Stimulated activated naive B cell treated with anti-CD40 and anti-IgM and Interleukin-4, amounts not matched to agents 10 μg/mL and 1 μg/mL and 100 μg/mL, for 72 hours (primary cell): ENCODE data around the gene MAPKAP1.
A peak's percentile ranks its signal among the peaks of the same experiment; 100 is the strongest.

Experiments used
- ATAC-seq, 2 donors: fragments of 150-1000 bp; cut with Tn5 transposase; replicated peaks; 2 replicates each; pipeline ENCODE4 v1.10.0; 2021; ENCODE audit warnings: moderate library complexity in 1 of 2
- DNase-seq: peaks from one replicate; pipeline ENCODE4 v3.0.0; 2021
- H3K27ac Mint-ChIP-seq: one replicate; pipeline ENCODE4 v1.8.0; 2022; ENCODE audit warnings: mild to moderate bottlenecking, mixed read lengths
- H3K27me3 Mint-ChIP-seq, 2 donors: one replicate each; pipeline ENCODE4 v1.8.0; 2022; ENCODE audit warnings: mixed read lengths in 2 of 2
- H3K36me3 Mint-ChIP-seq, 2 donors: one replicate each; pipeline ENCODE4 v1.8.0; 2022; ENCODE audit warnings: mixed read lengths in 2 of 2, mild to moderate bottlenecking in 1 of 2
- H3K4me1 Mint-ChIP-seq, 2 donors: one replicate each; pipeline ENCODE4 v1.8.0; 2022; ENCODE audit warnings: mixed read lengths in 2 of 2, mild to moderate bottlenecking in 1 of 2
- H3K4me3 Mint-ChIP-seq, 2 donors: one replicate each; pipeline ENCODE4 v1.8.0; 2022; ENCODE audit warnings: mild to moderate bottlenecking in 2 of 2, mixed read lengths in 2 of 2, moderate library complexity in 1 of 2
- H3K9me3 Mint-ChIP-seq, 2 donors: one replicate each; pipeline ENCODE4 v1.8.0; 2022; ENCODE audit warnings: mixed read lengths in 2 of 2, mild to moderate bottlenecking in 1 of 2

Gene MAPKAP1

DNA sequence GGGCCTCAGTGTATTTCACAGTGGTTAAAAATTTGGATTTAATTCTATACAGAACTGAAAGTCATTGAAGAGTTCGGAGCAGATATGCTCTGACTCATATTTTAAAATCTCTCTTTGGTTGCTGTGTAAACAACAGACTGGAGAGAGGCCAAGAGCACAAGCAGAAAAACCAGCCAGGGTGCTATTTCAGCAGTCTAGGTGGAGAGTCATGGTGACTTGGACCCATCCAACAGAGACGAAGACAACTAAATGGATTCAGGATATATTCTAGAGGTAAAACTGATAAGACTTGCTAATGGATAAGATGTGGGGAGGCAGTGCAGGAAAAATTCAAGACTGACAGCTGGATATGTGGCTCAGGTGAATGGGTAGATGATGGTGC, 168.9 kb downstream of the MAPKAP1 start:
- H3K9me3 Mint-ChIP-seq = no peaks in the 10 kb centered on the region
- DNase-seq = no peak
- no peaks in the 10 kb centered on the region for H3K27me3 Mint-ChIP-seq
- no peak for ATAC-seq
- peaks cover 30 to 42% of the 10 kb centered on the region in 2 donors for H3K36me3 Mint-ChIP-seq
- H3K4me3 Mint-ChIP-seq = no peak overlapping the region
- H3K4me1 Mint-ChIP-seq = peaks cover 12 to 25% of the 10 kb centered on the region in 2 donors
- no peak overlapping the region for H3K27ac Mint-ChIP-seq

DNA sequence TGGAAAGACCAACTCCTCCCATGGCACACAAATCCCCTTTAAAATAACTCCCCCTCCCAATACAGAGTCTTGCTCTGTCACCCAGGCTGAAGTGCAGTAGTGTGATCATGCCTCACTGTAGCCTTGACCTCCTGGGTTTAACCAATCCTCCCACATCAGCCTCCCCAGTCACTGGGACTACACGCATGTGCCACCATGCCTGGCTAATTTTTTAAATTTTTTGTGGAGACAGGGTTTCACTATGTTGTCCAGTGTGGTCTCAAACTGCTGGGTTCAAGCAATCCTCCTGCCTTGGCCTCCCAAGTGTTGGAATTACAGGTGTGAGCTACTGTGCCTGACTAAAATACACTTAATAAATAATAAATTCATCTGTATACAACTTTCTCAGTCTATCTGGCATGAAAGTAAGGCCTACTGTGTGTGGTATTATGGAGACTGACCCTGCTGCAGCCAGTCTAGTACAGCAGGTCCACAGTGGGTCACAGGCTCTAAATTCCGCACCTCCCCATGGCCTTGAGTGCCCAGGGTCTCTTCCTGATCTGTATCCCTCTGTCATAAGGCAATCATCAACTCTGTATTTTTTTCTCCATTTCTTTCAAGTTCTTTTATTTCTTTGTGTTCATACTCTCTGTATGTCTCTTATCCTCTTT, 169.4 kb downstream of the MAPKAP1 start:
- Mint-ChIP-seq H3K4me3 (no peak overlapping the region), H3K27ac (no peak overlapping the region), H3K36me3 (peaks cover 25 to 41% of the 10 kb centered on the region in 2 donors), H3K27me3 (no peaks in the 10 kb centered on the region), H3K4me1 (peaks cover 14 to 27% of the 10 kb centered on the region in 2 donors), H3K9me3 (no peaks in the 10 kb centered on the region)
- no peak for DNase-seq
- no peak for ATAC-seq

DNA sequence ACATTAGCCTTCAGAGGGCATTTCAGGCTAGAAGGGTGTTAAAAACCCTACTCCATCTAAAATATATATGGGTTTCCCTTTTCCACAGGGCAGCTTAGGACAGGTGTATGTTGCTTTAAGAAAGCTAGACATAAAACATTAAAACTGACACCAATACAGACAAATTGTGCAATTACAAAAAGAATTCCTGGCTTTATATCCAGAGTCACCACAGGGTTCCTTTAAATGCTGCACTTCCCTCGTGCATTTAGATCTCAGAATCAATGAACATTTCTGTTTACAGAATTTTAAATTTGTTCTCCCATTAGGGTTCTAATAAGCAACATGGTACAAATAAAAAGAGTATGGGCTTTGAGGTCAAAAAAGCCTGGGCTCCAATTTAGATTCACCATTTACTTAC, 170.2 kb downstream of the MAPKAP1 start:
- Mint-ChIP-seq H3K27me3 (no peaks in the 10 kb centered on the region), H3K27ac (no peak overlapping the region), H3K4me1 (peaks cover 18 to 33% of the 10 kb centered on the region in 2 donors), H3K36me3 (peaks cover 24 to 41% of the 10 kb centered on the region in 2 donors), H3K4me3 (no peak overlapping the region), H3K9me3 (no peaks in the 10 kb centered on the region)
- DNase-seq (no peak), ATAC-seq (no peak)

DNA sequence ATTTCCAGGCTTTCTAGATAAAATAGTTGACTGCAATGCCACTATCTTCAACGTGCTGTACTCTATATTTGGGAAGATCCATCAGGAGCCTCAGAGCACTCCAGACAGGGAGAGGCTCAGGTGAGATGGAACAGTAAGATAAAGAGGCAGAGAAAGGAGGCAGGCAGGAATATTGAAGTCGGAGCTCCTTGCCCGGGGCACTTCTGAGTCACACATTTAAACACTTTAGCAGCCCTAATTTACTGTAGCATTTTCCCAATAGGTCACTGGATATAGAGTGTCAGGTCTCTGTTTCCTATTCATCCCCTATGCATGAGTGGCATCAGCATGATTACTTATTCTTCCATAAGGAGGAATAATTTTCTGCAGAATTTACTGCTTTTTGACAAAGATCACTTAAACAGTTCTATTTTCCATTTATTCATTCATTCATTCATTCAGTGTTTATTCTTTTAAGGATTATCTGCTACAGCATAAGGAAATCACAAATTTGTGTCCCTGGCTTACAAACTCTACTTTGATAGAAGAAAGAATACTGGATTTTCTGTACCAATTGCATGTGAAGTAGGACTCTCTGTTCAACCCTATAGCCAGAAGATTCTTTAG, 170.7 kb downstream of the MAPKAP1 start:
- H3K4me1 Mint-ChIP-seq = peaks cover 19 to 36% of the 10 kb centered on the region in 2 donors

DNA sequence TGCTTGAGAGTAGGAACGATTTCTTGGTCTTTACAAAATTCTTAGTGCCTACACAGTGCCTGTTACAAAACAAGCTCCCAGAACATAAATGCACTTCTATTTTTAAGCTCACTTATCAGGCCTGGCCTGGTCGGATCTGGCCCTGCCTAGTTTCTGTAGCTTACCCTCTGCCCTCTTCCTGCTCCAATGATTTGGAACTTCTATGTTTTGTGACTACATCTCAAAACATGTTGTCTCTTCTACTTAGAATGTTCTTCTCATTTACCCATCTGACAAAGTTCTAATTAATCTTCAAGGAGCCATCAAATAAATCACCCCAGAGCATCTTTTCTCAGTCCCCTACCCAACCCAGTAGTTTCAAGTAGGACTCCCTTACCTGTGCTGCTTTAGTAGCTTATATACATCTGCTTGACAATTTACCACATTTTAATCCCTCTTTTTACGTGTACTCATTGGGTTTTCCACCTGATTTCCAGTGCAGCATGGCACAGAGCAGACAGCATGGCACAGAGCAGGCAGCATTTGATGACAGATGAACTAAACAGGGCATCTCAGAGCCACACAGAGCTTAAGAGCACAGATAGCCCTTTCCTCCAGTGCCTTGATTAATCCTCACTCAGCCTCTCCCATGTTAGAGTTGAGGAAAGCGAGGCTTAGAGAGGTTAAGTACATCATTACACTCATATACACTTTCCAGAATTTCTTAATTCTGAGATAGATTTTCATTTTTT, 171.9 kb downstream of the MAPKAP1 start:
- Mint-ChIP-seq H3K4me3 (no peak overlapping the region), H3K27me3 (no peaks in the 10 kb centered on the region), H3K4me1 (peaks cover 23 to 40% of the 10 kb centered on the region in 2 donors), H3K9me3 (no peaks in the 10 kb centered on the region), H3K36me3 (peaks cover 15 to 27% of the 10 kb centered on the region in 2 donors), H3K27ac (no peak overlapping the region)
- ATAC-seq (no peak), DNase-seq (no peak)

More for the DNA sequence above, 170.7 kb downstream of the MAPKAP1 start:
- Mint-ChIP-seq H3K4me3 (no peak overlapping the region), H3K36me3 (peaks cover 21 to 37% of the 10 kb centered on the region in 2 donors), H3K9me3 (no peaks in the 10 kb centered on the region), H3K27me3 (no peaks in the 10 kb centered on the region), H3K27ac (no peak overlapping the region)
- DNase-seq = no peak
- no peak for ATAC-seq

DNA sequence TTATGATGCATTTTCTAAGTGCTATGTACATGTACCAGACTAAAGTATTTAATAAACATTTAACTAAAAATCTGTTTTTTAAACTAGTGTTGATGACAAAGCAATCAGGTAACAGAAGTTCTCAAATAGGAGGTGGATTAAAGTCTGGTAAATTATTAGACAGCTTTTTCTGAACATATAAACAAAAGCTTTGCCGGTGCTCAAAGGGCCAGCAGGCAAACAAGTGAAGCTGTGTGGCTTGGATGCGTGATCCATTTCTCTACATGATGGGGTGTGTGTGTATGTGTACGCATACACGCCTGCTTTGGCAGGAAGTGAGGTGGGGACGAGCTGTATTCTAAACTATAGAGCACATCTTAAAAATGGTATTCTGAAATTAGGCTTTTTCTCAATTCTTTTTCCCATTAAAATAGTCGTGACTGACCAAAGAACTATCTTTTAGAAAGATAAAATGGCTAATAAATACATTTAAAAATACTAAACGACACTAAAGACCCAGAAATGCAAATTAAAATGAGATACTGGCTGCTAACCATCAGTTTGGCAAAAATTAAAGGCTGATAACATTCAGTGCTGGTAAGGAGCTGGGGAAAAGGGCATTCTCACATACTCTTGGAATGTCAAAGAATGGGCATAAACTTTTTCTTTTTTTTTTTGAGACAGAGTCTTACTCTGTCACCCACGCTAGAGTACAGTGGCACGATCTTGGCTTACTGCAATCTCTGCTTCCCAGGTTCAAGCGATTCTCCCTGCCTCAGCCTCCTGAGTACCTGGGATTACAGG, 174.0 kb downstream of the MAPKAP1 start:
- H3K27ac Mint-ChIP-seq = peak overlapping the region; percentile 26
- no peaks in the 10 kb centered on the region for H3K27me3 Mint-ChIP-seq
- peaks cover 31 to 52% of the 10 kb centered on the region in 2 donors for H3K4me1 Mint-ChIP-seq
- peaks cover 11 to 18% of the 10 kb centered on the region in 2 donors for H3K36me3 Mint-ChIP-seq
- no peak for ATAC-seq
- no peak for DNase-seq
- H3K9me3 Mint-ChIP-seq = no peaks in the 10 kb centered on the region
- H3K4me3 Mint-ChIP-seq = no peak overlapping the region

DNA sequence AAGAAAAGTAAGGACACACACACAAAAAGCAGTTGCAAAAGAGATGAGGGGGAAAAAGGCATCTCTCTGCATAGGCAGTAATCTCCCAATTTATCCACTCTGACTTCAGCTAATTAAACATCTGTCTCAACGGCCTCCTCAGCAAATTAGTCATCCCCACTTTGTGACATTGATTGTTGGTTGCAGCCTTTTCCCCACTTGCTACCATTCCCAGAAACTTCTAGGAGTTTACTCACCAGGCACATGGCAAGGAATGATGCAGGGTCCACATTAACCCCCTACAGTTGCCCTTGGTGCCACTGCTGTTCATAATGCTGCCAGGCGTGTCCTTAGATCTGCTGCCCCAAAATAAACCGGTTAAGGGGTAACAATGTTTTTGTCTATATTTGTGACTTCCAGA, 174.6 kb downstream of the MAPKAP1 start:
- Mint-ChIP-seq H3K4me1 (peaks cover 33 to 52% of the 10 kb centered on the region in 2 donors), H3K36me3 (peaks cover 10 to 19% of the 10 kb centered on the region in 2 donors), H3K27ac (peak overlapping the region; percentile 66), H3K4me3 (no peak overlapping the region), H3K9me3 (peaks cover 0 to 1% of the 10 kb centered on the region in 2 donors), H3K27me3 (no peaks in the 10 kb centered on the region)
- no peak for ATAC-seq
- no peak for DNase-seq

DNA sequence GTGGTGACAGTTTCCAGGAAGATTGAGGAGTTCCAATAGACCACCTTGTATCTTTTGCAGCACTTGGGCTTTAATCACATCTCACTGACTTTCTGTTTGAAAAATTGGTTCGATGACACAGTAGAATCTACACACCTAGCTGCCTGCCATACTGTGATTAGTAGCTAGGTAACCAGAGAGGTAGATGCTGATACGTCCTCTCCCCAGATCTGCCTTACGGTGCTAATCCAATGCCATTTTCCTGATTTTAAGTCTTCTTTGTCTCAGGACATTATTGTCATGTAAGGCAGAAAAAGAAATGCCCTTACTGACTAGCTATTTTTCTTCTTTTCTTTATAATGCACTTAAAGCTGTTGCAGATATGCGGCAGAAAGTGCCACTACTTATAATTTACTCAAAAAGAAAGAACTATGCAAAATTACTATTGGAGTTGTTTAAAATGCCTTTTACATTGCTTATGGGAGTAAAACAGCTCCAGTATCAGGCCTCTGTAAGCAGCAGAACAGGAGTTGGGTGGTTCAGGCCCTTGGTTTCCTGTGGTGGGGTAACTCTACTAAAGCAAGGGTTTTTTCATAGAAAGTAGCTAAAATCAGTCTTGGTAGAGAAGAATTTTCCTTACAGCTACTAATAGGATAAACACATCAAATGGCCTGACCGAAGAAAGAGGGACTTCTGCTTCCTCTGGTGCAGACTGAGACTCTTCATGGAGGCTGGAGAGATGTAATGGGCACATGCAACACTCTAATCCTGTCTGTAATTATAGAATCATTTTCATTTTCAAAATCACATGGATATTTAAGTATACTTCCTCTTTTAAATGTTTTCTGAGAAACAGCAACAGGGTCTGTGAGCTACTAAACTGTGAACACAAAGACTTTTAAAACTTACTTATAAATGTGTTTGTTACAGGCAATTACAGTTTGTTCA, 177.2 kb downstream of the MAPKAP1 start:
- peaks cover 20 to 31% of the 10 kb centered on the region in 2 donors for H3K36me3 Mint-ChIP-seq
- peaks cover 0 to 1% of the 10 kb centered on the region in 2 donors for H3K9me3 Mint-ChIP-seq
- H3K4me1 Mint-ChIP-seq = peaks cover 33 to 69% of the 10 kb centered on the region in 2 donors
- H3K27ac Mint-ChIP-seq = peak overlapping the region; percentile 94
- no peaks in the 10 kb centered on the region for H3K27me3 Mint-ChIP-seq
- no peak for DNase-seq
- ATAC-seq = peak; percentile 88 to 91
- peak overlapping the region; percentile 29 to 40 for H3K4me3 Mint-ChIP-seq

DNA sequence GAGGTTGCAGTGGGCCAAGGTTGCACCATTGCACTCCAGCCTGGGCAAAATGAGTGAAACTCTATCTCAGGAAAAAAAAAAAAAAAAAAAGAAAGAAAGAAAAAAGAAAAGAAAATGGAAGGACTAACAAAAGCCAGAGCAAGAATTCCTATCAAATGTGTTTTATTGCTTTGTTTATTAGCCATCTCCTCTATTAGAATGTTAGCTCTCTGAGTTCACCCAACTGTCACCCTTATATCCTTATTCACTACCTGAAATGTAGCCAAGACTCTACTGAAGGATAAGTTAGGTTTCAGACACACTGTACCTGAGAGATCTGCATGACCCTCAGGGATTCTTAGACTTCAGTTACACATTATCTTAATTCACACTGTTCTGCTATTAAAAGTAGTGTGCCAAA, 177.9 kb downstream of the MAPKAP1 start:
- Mint-ChIP-seq H3K9me3 (peaks cover 0 to 1% of the 10 kb centered on the region in 2 donors), H3K36me3 (peaks cover 22 to 34% of the 10 kb centered on the region in 2 donors), H3K4me3 (peak overlapping the region; percentile 15 to 40), H3K27me3 (no peaks in the 10 kb centered on the region), H3K4me1 (peaks cover 33 to 72% of the 10 kb centered on the region in 2 donors), H3K27ac (peak overlapping the region; percentile 94)
- DNase-seq (no peak), ATAC-seq (no peak)

DNA sequence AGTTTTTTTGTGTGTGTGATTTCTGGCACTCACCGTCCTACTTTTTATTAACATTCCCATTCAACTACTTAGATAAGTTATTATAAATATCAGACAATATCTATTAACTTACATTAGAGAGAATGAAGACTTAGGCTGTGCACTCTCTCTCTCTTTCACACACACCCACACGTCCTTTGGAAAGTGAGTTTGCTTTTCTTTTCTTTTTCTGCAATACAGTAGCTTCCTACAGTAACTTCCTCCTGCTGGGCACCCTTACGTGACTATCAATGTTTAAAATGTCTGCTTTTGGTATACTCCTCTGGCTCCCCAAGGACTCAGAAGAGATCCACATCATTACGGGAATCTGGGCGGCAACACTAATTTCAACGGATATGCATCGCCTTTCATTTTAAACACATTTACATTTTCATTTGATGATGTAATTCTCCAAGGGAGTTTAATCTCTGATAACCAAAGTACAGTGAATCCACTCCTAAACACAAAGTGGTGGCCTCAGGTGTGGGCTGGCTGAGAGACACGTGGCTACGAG, 179.5 kb downstream of the MAPKAP1 start:
- Mint-ChIP-seq H3K27me3 (no peaks in the 10 kb centered on the region), H3K4me1 (peaks cover 39 to 77% of the 10 kb centered on the region in 2 donors), H3K27ac (peak overlapping the region; percentile 78), H3K9me3 (peaks cover 0 to 1% of the 10 kb centered on the region in 2 donors), H3K36me3 (peaks cover 28 to 41% of the 10 kb centered on the region in 2 donors), H3K4me3 (peak overlapping the region; percentile 37 to 54)
- ATAC-seq = peak in 1 of 2 donors; percentile 23
- DNase-seq = no peak

DNA sequence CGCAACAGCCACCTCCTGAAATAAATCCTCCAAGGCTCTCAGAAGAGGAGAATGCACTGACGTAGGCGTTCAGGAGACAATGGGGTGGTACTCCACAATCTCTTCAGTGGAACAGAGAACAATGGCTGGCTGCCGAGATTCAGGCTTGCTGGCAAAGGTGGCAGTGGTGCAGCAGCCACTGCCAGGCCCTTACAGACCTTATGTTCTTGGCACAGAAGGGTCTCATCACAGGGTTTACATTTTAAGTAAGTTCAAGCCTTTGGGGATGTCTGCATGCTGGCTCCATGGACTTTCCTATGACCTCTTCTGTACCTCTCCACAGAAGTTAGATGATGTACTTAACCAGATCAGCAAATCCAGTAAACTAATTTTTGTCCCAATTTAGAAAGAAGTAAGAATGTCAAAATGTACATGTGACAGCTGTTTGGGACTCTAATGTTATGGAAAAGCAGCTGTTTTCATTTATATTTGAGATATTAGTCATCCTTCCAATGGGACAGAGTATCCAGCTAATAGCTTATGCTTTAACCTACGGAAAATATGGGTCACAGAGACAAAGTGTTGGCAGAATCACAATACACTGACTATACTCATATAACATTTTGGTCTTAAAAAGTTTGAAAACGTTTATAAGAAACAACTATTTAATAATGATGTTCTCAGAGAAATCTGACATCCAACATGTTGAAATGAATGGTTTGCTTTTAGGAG, 180.9 kb downstream of the MAPKAP1 start:
- ATAC-seq (no peak), DNase-seq (no peak)
- H3K4me3 Mint-ChIP-seq = no peak overlapping the region
- peak overlapping the region; percentile 9 for H3K27ac Mint-ChIP-seq
- H3K4me1 Mint-ChIP-seq = peaks cover 43 to 78% of the 10 kb centered on the region in 2 donors
- peaks cover 27 to 48% of the 10 kb centered on the region in 2 donors for H3K36me3 Mint-ChIP-seq
- H3K27me3 Mint-ChIP-seq = no peaks in the 10 kb centered on the region
- H3K9me3 Mint-ChIP-seq = peaks cover 0 to 1% of the 10 kb centered on the region in 2 donors

DNA sequence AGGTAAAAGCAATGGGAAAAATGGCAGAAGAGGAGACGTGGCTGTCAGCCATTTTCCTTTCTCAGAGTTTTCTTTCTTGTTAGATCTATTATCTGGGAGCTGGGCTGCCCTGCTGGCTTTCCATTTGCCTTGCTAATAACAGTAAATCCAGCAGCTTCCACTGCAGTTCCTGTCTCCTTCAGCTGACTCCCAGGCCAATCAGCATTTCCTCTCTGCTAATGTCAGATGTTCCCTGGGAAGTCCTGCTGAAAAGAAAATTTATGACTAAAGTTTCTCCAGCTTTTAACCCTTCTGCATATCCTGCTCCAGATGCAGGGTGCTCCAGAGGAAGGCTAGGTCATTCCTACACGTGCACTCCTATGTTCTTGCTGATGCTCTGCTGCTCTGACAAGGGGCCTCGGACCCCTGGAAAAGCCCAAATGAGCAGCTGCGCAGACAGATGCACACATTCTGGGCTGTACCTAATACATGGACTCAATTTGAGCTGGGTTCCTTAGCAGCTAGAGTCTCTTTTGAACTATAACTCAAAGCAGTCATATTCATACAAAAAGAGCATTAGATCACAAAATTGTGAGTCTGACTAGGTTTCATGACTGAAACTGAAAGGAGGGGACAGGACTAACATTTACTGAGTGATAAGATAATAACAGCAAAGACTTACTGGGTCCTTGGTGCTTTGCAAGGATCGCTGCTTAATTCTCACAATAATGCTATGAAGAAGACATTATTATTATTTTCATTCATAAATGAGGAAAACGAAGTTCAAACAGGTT, 182.2 kb downstream of the MAPKAP1 start:
- no peak for DNase-seq
- no peaks in the 10 kb centered on the region for H3K27me3 Mint-ChIP-seq
- peaks cover 0 to 1% of the 10 kb centered on the region in 2 donors for H3K9me3 Mint-ChIP-seq
- H3K27ac Mint-ChIP-seq = no peak overlapping the region
- no peak for ATAC-seq
- H3K4me3 Mint-ChIP-seq = no peak overlapping the region
- H3K4me1 Mint-ChIP-seq = peaks cover 34 to 70% of the 10 kb centered on the region in 2 donors
- peaks cover 36 to 57% of the 10 kb centered on the region in 2 donors for H3K36me3 Mint-ChIP-seq
